Mesenchymal stem cell (in vitro differentiated cells and primary cell): ENCODE measurements around the gene DBF4B.

Experiments used
- DNase-seq: peaks from one replicate; pipeline ENCODE4 v3.0.0-alpha.2; 2013
- H2AFZ ChIP-seq: one replicate; pipeline ENCODE4 v1.6.1; 2013; ENCODE audit warnings: low read depth, mild to moderate bottlenecking, control low read depth, inconsistent platforms, low read length, moderate library complexity
- H2AK5ac ChIP-seq: 2 replicates; pipeline ENCODE4 v1.6.1; 2013; ENCODE audit warnings: low read length, moderate library complexity, mild to moderate bottlenecking, inconsistent platforms; ENCODE audit not compliant: severe bottlenecking
- H2BK120ac ChIP-seq: one replicate; pipeline ENCODE4 v1.6.1; 2013; ENCODE audit warnings: low read depth, mild to moderate bottlenecking, inconsistent platforms, low read length, moderate library complexity
- H2BK12ac ChIP-seq, 2 experiments: one replicate each; pipeline ENCODE4 v1.6.1; 2013; ENCODE audit warnings: inconsistent platforms in 2 of 2, low read length in 2 of 2, mild to moderate bottlenecking in 2 of 2, moderate library complexity in 2 of 2, control low read depth in 1 of 2
- H2BK15ac ChIP-seq: one replicate; pipeline ENCODE4 v1.6.1; 2013; ENCODE audit warnings: mild to moderate bottlenecking, low read depth, inconsistent platforms; ENCODE audit not compliant: poor library complexity, severe bottlenecking
- H2BK5ac ChIP-seq: 2 replicates; pipeline ENCODE4 v1.6.1; 2013; ENCODE audit warnings: low read depth, mild to moderate bottlenecking, low read length, control low read depth, inconsistent platforms; ENCODE audit not compliant: poor library complexity, severe bottlenecking
- H3K14ac ChIP-seq, 2 experiments: one replicate each; pipeline ENCODE4 v1.6.1; 2013; ENCODE audit warnings: inconsistent platforms in 2 of 2, low read length in 2 of 2, control low read depth in 1 of 2, mild to moderate bottlenecking in 1 of 2, moderate library complexity in 1 of 2
- H3K18ac ChIP-seq, 2 experiments: one replicate each; pipeline ENCODE4 v1.6.1; 2013; ENCODE audit warnings: inconsistent platforms in 2 of 2, low read length in 2 of 2, control low read depth in 1 of 2, low read depth in 1 of 2, mild to moderate bottlenecking in 1 of 2
- H3K23ac ChIP-seq, 2 experiments: one replicate each; pipeline ENCODE4 v1.6.1; 2013; ENCODE audit warnings: inconsistent platforms in 2 of 2, low read length in 2 of 2, mild to moderate bottlenecking in 2 of 2, moderate library complexity in 2 of 2, control low read depth in 1 of 2
- H3K27ac ChIP-seq: 2 replicates; pipeline ENCODE4 v1.5.1; 2013; ENCODE audit warnings: mild to moderate bottlenecking, moderate library complexity, low read length, control low read depth, inconsistent platforms; ENCODE audit not compliant: poor library complexity, severe bottlenecking
- H3K27me3 ChIP-seq, 2 experiments: 2 replicates each; pipeline versions ENCODE4 v1.6.1 to v1.7.0; 2013; ENCODE audit warnings: low read length in 2 of 2, mild to moderate bottlenecking in 2 of 2, moderate library complexity in 2 of 2, control low read depth in 1 of 2, inconsistent platforms in 1 of 2; ENCODE audit not compliant: control insufficient read depth in 1 of 2, insufficient read depth in 1 of 2
- H3K36me3 ChIP-seq, 2 experiments: 2 replicates each; pipeline versions ENCODE4 v1.6.1 to v1.7.0; 2013; ENCODE audit warnings: low read length in 2 of 2, control low read depth in 1 of 2, inconsistent platforms in 1 of 2, low read depth in 1 of 2, mild to moderate bottlenecking in 1 of 2; ENCODE audit not compliant: insufficient read depth in 2 of 2, control insufficient read depth in 1 of 2
- H3K4ac ChIP-seq, 2 experiments: one replicate each; pipeline ENCODE4 v1.6.1; 2013; ENCODE audit warnings: inconsistent platforms in 2 of 2, low read length in 2 of 2, mild to moderate bottlenecking in 2 of 2, moderate library complexity in 2 of 2, control low read depth in 1 of 2, low read depth in 1 of 2
- H3K4me1 ChIP-seq: 2 replicates; pipeline ENCODE4 v1.6.1; 2013; ENCODE audit warnings: low read depth, low read length, control low read depth; ENCODE audit not compliant: control insufficient read depth, insufficient read depth
- H3K4me2 ChIP-seq: 2 replicates; pipeline ENCODE4 v1.6.1; 2013; ENCODE audit warnings: low read length, mild to moderate bottlenecking, inconsistent platforms; ENCODE audit not compliant: poor library complexity, severe bottlenecking
- H3K4me3 ChIP-seq, 2 experiments: 2 replicates each; pipeline versions ENCODE4 v1.5.1 to v1.7.0; 2013; ENCODE audit warnings: low read length in 2 of 2, mild to moderate bottlenecking in 2 of 2, control low read depth in 1 of 2, low read depth in 1 of 2; ENCODE audit not compliant: insufficient read depth in 1 of 2
- H3K79me1 ChIP-seq: replicated peaks from 2 replicates; pipeline ENCODE4 v1.6.1; 2013; ENCODE audit warnings: mild to moderate bottlenecking, control low read depth, low read length, inconsistent platforms; ENCODE audit not compliant: poor library complexity, severe bottlenecking
- H3K9ac ChIP-seq: 2 replicates; pipeline ENCODE4 v1.7.0; 2013; ENCODE audit warnings: mild to moderate bottlenecking, low read length, moderate library complexity
- H3K9me3 ChIP-seq: 2 replicates; pipeline ENCODE4 v1.7.0; 2013; ENCODE audit warnings: mild to moderate bottlenecking, low read length; ENCODE audit not compliant: control insufficient read depth
- H4K8ac ChIP-seq: one replicate; pipeline ENCODE4 v1.6.1; 2013; ENCODE audit warnings: inconsistent platforms, mild to moderate bottlenecking, low read length, moderate library complexity
- H4K91ac ChIP-seq: one replicate; pipeline ENCODE4 v1.6.1; 2013; ENCODE audit warnings: mild to moderate bottlenecking, low read length, inconsistent platforms
- WGBS: methylation state at CpG from one replicate; pipeline ENCODE4 v1.1.7; 2013; ENCODE audit warnings: mixed read lengths; 5-methylcytosine and 5-hydroxymethylcytosine counted together

DBF4B gene

GRCh38 chr17:44757918-44758413 is 49.5 kb downstream of the DBF4B start:
- no peak overlapping the region for H3K14ac ChIP-seq
- no peak overlapping the region for H2AK5ac ChIP-seq
- no peaks in the 10 kb centered on the region for H3K79me1 ChIP-seq
- no peak overlapping the region for H3K27ac ChIP-seq
- no peak for DNase-seq
- H3K23ac ChIP-seq, result no peak overlapping the region
- H3K9me3 ChIP-seq, result no peaks in the 10 kb centered on the region
- H2BK5ac ChIP-seq, result no peak overlapping the region
- no peak overlapping the region for H3K18ac ChIP-seq
- no peak overlapping the region for H2BK15ac ChIP-seq
- H4K91ac ChIP-seq, result no peak overlapping the region
- H3K4me1 ChIP-seq, result peaks cover 11% of the 10 kb centered on the region
- H3K36me3 ChIP-seq, result no peaks in the 10 kb centered on the region
- no peak overlapping the region for H4K8ac ChIP-seq
- no peak overlapping the region for H3K9ac ChIP-seq
- no peak overlapping the region for H3K4me3 ChIP-seq
- 62% methylated on average over 4 of the region's 5 CpGs for WGBS
- H3K4me2 ChIP-seq, result no peak overlapping the region
- no peak overlapping the region for H3K4ac ChIP-seq
- peaks cover 31 to 48% of the 10 kb centered on the region in 2 experiments for H3K27me3 ChIP-seq
- H2BK12ac ChIP-seq, result no peak overlapping the region
- no peak overlapping the region for H2AFZ ChIP-seq
- no peak overlapping the region for H2BK120ac ChIP-seq

GRCh38 chr17:44758414-44759085 is 50.1 kb downstream of the DBF4B start, which contains the start of gene ADAM11:
Gene ADAM11, plus strand, starts transcription at chr17:44758988. Its CDS starts 212 bp downstream, at chr17:44759200.
- H2BK12ac ChIP-seq, result peak within 1 kb of the TSS in 1 of 2 experiments; percentile 10
- H3K4me2 ChIP-seq, result peak within 1 kb of the TSS; percentile 71
- H4K8ac ChIP-seq, result peak within 1 kb of the TSS; percentile 21
- H2AFZ ChIP-seq, result no peak within 1 kb of the TSS
- H2BK5ac ChIP-seq, result no peak within 1 kb of the TSS
- H2AK5ac ChIP-seq, result no peak within 1 kb of the TSS
- H3K18ac ChIP-seq, result peak within 1 kb of the TSS; percentile 47 to 71
- no peaks in the 10 kb centered on the region for H3K9me3 ChIP-seq
- no peak within 1 kb of the TSS for H3K9ac ChIP-seq
- H3K79me1 ChIP-seq, result no peaks in the 10 kb centered on the region
- peak within 1 kb of the TSS in 1 of 2 experiments; percentile 75 for H3K23ac ChIP-seq
- peak within 1 kb of the TSS; percentile 57 for H2BK120ac ChIP-seq
- H3K4me3 ChIP-seq, result peak within 1 kb of the TSS; percentile 46 to 56
- no peak within 1 kb of the TSS for H3K14ac ChIP-seq
- no peak for DNase-seq
- no peak within 1 kb of the TSS for H3K4ac ChIP-seq
- WGBS, result 6% methylated on average over 32 of the region's 74 CpGs
- peaks cover 11% of the 10 kb centered on the region for H3K4me1 ChIP-seq
- H4K91ac ChIP-seq, result peak within 1 kb of the TSS; percentile 62
- H2BK15ac ChIP-seq, result peak within 1 kb of the TSS; percentile 46
- H3K36me3 ChIP-seq, result no peaks in the 10 kb centered on the region
- peaks cover 31 to 48% of the 10 kb centered on the region in 2 experiments for H3K27me3 ChIP-seq
- no peak within 1 kb of the TSS for H3K27ac ChIP-seq

GRCh38 chr17:44759086-44759915 is 50.8 kb downstream of the DBF4B start:
- DNase-seq, result no peak
- H2AK5ac ChIP-seq, result no peak overlapping the region
- H3K27me3 ChIP-seq, result peaks cover 31 to 52% of the 10 kb centered on the region in 2 experiments
- no peak overlapping the region for H3K4ac ChIP-seq
- WGBS, result 12% methylated on average over 49 of the region's 60 CpGs
- H3K4me1 ChIP-seq, result peaks cover 11% of the 10 kb centered on the region
- no peak overlapping the region for H3K9ac ChIP-seq
- H2AFZ ChIP-seq, result no peak overlapping the region
- peak overlapping the region; percentile 71 for H3K4me2 ChIP-seq
- no peak overlapping the region for H3K14ac ChIP-seq
- H2BK12ac ChIP-seq, result no peak overlapping the region
- H2BK120ac ChIP-seq, result no peak overlapping the region
- peak overlapping the region; percentile 21 for H4K8ac ChIP-seq
- peak overlapping the region; percentile 46 for H2BK15ac ChIP-seq
- H3K18ac ChIP-seq, result peak overlapping the region; percentile 47 to 71
- no peaks in the 10 kb centered on the region for H3K9me3 ChIP-seq
- no peak overlapping the region for H2BK5ac ChIP-seq
- H3K36me3 ChIP-seq, result no peaks in the 10 kb centered on the region
- peak overlapping the region in 1 of 2 experiments; percentile 46 for H3K4me3 ChIP-seq
- H4K91ac ChIP-seq, result peak overlapping the region; percentile 62
- no peak overlapping the region for H3K27ac ChIP-seq
- peak overlapping the region in 1 of 2 experiments; percentile 75 for H3K23ac ChIP-seq
- H3K79me1 ChIP-seq, result no peaks in the 10 kb centered on the region

DNA sequence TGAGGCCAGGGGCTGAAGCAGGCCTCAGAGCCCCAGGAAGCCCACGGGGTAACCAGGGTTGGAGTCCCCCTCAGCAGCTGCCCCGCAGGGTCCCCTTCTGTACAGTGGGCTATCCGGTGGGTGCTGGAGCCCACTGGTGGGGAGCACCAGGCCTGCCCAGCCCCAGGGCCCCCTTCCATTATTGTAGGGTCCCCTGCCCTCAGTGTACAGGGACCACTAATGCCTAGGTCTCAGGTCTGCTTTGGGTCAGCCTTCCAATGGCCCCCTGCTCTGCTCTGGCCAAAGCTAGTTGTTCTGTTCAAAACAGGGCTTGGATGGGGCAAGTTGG is 51.4 kb downstream of the DBF4B start:
- H3K4me1 ChIP-seq, result peaks cover 11% of the 10 kb centered on the region
- H3K4me3 ChIP-seq, result no peak overlapping the region
- no peak overlapping the region for H2BK5ac ChIP-seq
- H4K8ac ChIP-seq, result no peak overlapping the region
- no peak overlapping the region for H3K14ac ChIP-seq
- WGBS, result 76% methylated on average over 3 of the region's 3 CpGs
- H3K9me3 ChIP-seq, result no peaks in the 10 kb centered on the region
- no peak overlapping the region for H3K23ac ChIP-seq
- no peaks in the 10 kb centered on the region for H3K36me3 ChIP-seq
- no peaks in the 10 kb centered on the region for H3K79me1 ChIP-seq
- no peak overlapping the region for H2BK12ac ChIP-seq
- no peak for DNase-seq
- H2BK120ac ChIP-seq, result no peak overlapping the region
- H2AK5ac ChIP-seq, result no peak overlapping the region
- H3K4me2 ChIP-seq, result no peak overlapping the region
- no peak overlapping the region for H4K91ac ChIP-seq
- peaks cover 31 to 58% of the 10 kb centered on the region in 2 experiments for H3K27me3 ChIP-seq
- no peak overlapping the region for H3K9ac ChIP-seq
- H3K18ac ChIP-seq, result no peak overlapping the region
- no peak overlapping the region for H2AFZ ChIP-seq
- no peak overlapping the region for H2BK15ac ChIP-seq
- no peak overlapping the region for H3K27ac ChIP-seq
- H3K4ac ChIP-seq, result no peak overlapping the region
